Skeletal muscle cell (primary cell): ENCODE results near the gene PTGIS.

ENCODE experiments used
- DNase-seq: peaks from one replicate; pipeline ENCODE4 v3.0.0-alpha.2; 2010; ENCODE audit warnings: low read depth
- H3K4me3 ChIP-seq: 2 replicates; pipeline ENCODE4 v1.5.1; 2011; ENCODE audit warnings: low read depth, mild to moderate bottlenecking, control low read depth, low read length, moderate library complexity

The PTGIS gene

DNA sequence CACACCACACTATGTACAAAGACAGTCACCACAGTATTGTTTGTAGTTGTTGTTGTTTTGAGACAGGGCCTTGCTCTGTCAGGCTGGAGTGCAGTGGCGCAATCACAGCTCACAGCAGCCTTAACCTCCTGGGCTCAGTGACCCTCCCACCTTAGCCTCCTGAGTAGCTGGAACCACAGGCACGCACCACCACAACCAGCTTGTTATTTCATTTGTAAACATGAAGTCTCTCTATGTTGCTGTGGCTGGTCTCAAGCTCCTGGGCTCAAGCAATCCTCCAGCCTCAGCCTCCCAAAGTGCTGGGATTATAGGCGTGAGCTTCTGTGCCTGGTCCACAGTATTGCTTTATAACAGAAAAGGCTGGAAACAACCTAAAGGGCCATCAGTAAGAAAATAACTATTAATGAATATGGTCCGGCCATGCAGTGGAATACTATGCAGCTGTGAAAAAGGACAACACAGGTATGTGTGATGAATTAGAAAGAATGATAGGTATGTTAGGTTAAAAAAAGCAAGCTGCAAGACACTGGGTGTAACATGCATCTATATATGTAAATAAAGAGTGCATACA is 30.0 kb upstream of the PTGIS start:
- no peak for DNase-seq
- no peak overlapping the region for H3K4me3 ChIP-seq

GRCh38 chr20:49595811-49596561 is 28.0 kb upstream of the PTGIS start:
- no peak overlapping the region for H3K4me3 ChIP-seq
- no peak for DNase-seq

DNA sequence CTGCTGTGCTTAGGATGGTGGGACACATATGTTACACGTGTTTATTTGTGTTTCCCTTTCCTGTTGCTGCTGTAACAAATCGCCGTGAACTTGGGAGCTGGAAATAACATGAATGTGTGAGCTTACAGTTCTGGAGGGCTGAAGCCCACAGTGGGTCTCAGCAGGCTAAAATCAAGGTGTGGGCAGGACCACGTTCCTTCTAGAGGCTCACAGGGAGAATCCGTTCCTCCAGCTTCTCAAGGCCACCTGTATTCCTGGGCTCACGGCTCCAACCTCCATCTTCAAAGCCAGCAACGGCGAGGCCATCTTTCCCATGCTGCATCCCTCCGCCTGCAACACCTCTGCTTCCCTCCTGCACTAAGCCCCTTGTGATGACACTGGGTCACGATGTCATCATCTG is 27.4 kb upstream of the PTGIS start:
- no peak overlapping the region for H3K4me3 ChIP-seq
- DNase-seq, result no peak

- no peak overlapping the region for H3K4me3 ChIP-seq
- no peak for DNase-seq
Observed at GRCh38 chr20:49594931-49595315, 27.0 kb upstream of the PTGIS start.

DNA sequence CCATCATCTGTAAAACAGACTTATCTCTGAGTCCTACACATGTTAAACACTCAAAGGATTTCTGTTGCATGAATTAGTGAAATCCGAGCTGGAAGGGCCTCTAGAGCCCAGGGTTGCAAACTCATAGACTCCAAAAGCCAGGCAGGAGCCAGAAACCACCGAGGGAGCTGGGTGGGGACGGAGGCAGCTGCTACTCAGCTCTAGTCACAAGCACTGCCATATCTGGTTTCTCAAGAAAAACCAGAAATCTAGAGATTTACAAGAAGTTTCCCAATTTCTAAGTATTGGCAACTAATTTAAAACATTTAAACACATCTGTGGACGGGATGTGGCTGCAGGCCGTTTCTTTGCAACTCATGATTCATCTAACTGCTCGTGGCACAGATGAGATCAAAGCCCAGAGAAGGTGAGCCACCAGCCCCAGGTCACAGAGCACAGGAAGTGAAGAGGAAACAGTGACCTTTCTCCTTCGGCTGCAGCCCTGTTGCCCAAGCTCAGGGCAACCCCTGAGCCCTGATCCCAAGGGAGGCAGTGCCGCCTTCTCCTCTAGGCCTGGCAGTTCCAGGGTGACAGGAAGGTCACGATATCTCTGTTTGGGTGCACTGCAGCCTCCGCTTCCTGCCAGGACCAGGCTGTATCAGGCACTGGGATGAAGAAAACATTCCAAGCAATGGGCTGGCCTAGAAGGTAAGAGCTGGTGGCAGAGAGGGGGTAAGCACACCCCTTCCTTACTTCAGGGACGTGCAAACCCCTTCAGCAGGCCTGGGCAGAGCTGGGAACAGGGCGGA is 26.4 kb upstream of the PTGIS start:
- peak; percentile 39 for DNase-seq
- H3K4me3 ChIP-seq, result no peak overlapping the region

- DNase-seq, result no peak
- H3K4me3 ChIP-seq, result no peak overlapping the region
Observed at GRCh38 chr20:49593466-49594142, 25.7 kb upstream of the PTGIS start.

- no peak overlapping the region for H3K4me3 ChIP-seq
- no peak for DNase-seq
Observed at GRCh38 chr20:49592120-49592519, 24.2 kb upstream of the PTGIS start.

GRCh38 chr20:49591217-49591865 is 23.4 kb upstream of the PTGIS start:
- H3K4me3 ChIP-seq, result no peak overlapping the region
- no peak for DNase-seq

DNA sequence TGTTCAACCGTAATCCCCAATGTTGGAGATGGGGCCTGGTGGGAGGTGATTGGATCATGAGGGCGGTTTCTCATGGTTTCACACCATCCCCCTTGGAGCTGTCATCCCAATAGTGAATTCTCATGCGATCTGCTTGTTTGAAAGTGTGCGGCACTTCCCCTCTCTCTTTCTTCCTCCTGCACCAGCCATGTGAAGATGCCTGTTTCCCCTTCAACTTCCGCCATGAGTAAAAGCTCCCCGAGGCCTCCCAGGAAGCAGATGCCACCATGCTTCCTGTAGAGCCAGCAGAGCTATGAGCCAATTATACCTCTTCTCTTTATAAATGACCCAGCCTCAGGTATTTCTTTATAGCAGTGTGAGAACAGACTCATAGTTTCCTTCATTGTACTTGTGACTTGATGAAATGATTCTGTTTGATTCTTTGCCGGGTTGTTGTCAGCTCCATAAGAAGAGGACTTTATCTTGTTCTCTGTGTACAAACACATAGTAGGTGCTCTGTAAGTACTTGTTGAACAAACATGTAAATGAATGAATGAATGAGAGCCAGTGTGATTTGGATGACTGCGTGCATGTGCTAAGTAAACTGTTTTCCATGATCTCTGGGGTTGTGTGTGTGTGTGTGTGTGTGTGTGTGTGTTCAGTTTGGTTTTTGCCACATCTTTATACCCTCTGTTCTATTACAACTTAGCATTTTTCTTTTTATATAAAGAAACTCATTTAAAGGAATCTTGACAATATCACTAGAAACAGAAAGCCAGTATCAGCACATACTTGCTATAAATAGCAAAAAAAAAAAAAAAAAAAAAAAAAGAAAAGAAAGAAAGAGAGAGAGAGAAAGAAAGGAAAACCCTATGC is 22.5 kb upstream of the PTGIS start:
- no peak for DNase-seq
- H3K4me3 ChIP-seq, result no peak overlapping the region

- DNase-seq, result no peak
- H3K4me3 ChIP-seq, result no peak overlapping the region
Observed at GRCh38 chr20:49589747-49590146, 21.8 kb upstream of the PTGIS start.

GRCh38 chr20:49587111-49587570 is 19.2 kb upstream of the PTGIS start:
- DNase-seq, result no peak
- H3K4me3 ChIP-seq, result no peak overlapping the region

GRCh38 chr20:49585585-49586245 is 17.8 kb upstream of the PTGIS start:
- no peak for DNase-seq
- no peak overlapping the region for H3K4me3 ChIP-seq

- DNase-seq, result no peak
- H3K4me3 ChIP-seq, result no peak overlapping the region
Observed at GRCh38 chr20:49584418-49585382, 16.8 kb upstream of the PTGIS start.

- no peak overlapping the region for H3K4me3 ChIP-seq
- no peak for DNase-seq
Observed at GRCh38 chr20:49583669-49584417, 15.9 kb upstream of the PTGIS start.

DNA sequence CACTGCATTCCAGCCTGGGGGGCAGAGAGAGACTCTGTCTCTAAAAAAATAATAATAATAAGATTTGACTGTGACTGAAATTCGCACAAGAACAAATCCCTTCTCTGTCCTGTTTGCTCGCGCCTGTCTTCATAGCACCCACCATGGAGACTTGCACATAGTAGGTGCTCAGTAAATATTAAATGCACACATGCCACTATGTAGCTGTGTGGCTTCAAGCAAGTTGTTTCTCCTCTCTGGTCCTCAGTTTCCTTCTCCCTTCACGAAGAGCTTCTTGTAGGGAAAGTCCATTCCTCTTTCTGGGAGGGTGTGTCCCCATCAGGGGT is 15.4 kb upstream of the PTGIS start:
- DNase-seq, result no peak
- no peak overlapping the region for H3K4me3 ChIP-seq

- no peak for DNase-seq
- no peak overlapping the region for H3K4me3 ChIP-seq
Observed at GRCh38 chr20:49582413-49583334, 14.7 kb upstream of the PTGIS start.
